Thyroid gland (tissue), 4 donors: ENCODE data around the gene PDLIM4.

ENCODE experiments used
- POLR2A ChIP-seq, 2 donors: fragments of 450-650 bp; IDR thresholded peaks; one replicate each; pipeline ENCODE4 v1.6.1; 2017; ENCODE audit warnings: antibody characterized with exemption in 2 of 2, mild to moderate bottlenecking in 2 of 2, moderate library complexity in 1 of 2
- TF ChIP-seq, protein P1 (sequence below), 6 experiments: fragments of 200-600 bp in 3 of 6; fragments of 450-650 bp in 3 of 6; sonication (generic) in 3 of 6; IDR thresholded peaks; one replicate each; pipeline ENCODE4 v1.5.1; 2016 to 2019; ENCODE audit warnings: antibody characterized with exemption in 6 of 6, mild to moderate bottlenecking in 2 of 6, inconsistent platforms in 1 of 6, moderate library complexity in 1 of 6

- TF ChIP-seq POLR2A (IDR thresholded peaks at IDR 0.05), result no peak
- TF ChIP-seq, protein P1, sequence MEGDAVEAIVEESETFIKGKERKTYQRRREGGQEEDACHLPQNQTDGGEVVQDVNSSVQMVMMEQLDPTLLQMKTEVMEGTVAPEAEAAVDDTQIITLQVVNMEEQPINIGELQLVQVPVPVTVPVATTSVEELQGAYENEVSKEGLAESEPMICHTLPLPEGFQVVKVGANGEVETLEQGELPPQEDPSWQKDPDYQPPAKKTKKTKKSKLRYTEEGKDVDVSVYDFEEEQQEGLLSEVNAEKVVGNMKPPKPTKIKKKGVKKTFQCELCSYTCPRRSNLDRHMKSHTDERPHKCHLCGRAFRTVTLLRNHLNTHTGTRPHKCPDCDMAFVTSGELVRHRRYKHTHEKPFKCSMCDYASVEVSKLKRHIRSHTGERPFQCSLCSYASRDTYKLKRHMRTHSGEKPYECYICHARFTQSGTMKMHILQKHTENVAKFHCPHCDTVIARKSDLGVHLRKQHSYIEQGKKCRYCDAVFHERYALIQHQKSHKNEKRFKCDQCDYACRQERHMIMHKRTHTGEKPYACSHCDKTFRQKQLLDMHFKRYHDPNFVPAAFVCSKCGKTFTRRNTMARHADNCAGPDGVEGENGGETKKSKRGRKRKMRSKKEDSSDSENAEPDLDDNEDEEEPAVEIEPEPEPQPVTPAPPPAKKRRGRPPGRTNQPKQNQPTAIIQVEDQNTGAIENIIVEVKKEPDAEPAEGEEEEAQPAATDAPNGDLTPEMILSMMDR (IDR thresholded peaks at IDR 0.05), result no peak
Measured at GRCh38 chr5:132310141-132310834, 52.8 kb downstream of the PDLIM4 start.
